ENCODE measurements around the gene UVSSA.
"Not testable (repeated sequence)": the region's sequence is repeated elsewhere in the genome, so short reads cannot be mapped to it uniquely, and the experiment has no call there.

UVSSA gene

GRCh38 chr4:1382776-1383727 is 36.0 kb downstream of the UVSSA start:
- DNase-seq, result no peak
- in situ Hi-C loops (cut with MboI; ENCODE audit: low pct_unique_long_range_greater_than_20kb, low sequenced_read_pairs), result no loop called here

- in situ Hi-C loops (cut with MboI; ENCODE audit: low pct_unique_long_range_greater_than_20kb, low sequenced_read_pairs), result no loop called here
- DNase-seq, result no peak
These were observed 37.0 kb downstream of the UVSSA start for GRCh38 chr4:1383728-1384591.

GRCh38 chr4:1384675-1385372 is 37.8 kb downstream of the UVSSA start:
- no peak for DNase-seq
- in situ Hi-C loops (cut with MboI; ENCODE audit: low pct_unique_long_range_greater_than_20kb, low sequenced_read_pairs), result no loop called here

GRCh38 chr4:1385373-1386340 is 38.6 kb downstream of the UVSSA start:
- in situ Hi-C loops (cut with MboI; ENCODE audit: low pct_unique_long_range_greater_than_20kb, low sequenced_read_pairs), result no loop called here
- DNase-seq, result no peak

- in situ Hi-C loops (cut with MboI; ENCODE audit: low pct_unique_long_range_greater_than_20kb, low sequenced_read_pairs); DNase-seq: not testable (repeated sequence)
These were observed 46.4 kb downstream of the UVSSA start for GRCh38 chr4:1393363-1393762.

- in situ Hi-C loops (cut with MboI; ENCODE audit: low pct_unique_long_range_greater_than_20kb, low sequenced_read_pairs), result no loop called here
- no peak for DNase-seq
These were observed 46.9 kb downstream of the UVSSA start for GRCh38 chr4:1393866-1394265.

GRCh38 chr4:1394554-1395388 is 47.8 kb downstream of the UVSSA start:
- DNase-seq; in situ Hi-C loops (cut with MboI; ENCODE audit: low pct_unique_long_range_greater_than_20kb, low sequenced_read_pairs): not testable (repeated sequence)

- DNase-seq; in situ Hi-C loops (cut with MboI; ENCODE audit: low pct_unique_long_range_greater_than_20kb, low sequenced_read_pairs): not testable (repeated sequence)
These were observed 48.4 kb downstream of the UVSSA start for GRCh38 chr4:1395389-1395820.

GRCh38 chr4:1395941-1396805 is 49.2 kb downstream of the UVSSA start:
- DNase-seq, result no peak
- in situ Hi-C loops (cut with MboI; ENCODE audit: low pct_unique_long_range_greater_than_20kb, low sequenced_read_pairs), result no loop called here

GRCh38 chr4:1396806-1397455 is 49.9 kb downstream of the UVSSA start:
- in situ Hi-C loops (cut with MboI; ENCODE audit: low pct_unique_long_range_greater_than_20kb, low sequenced_read_pairs), result no loop called here
- no peak for DNase-seq

GRCh38 chr4:1398681-1399507 is 51.9 kb downstream of the UVSSA start:
- in situ Hi-C loops (cut with MboI; ENCODE audit: low pct_unique_long_range_greater_than_20kb, low sequenced_read_pairs), result no loop called here
- no peak for DNase-seq

- no peak for DNase-seq
- in situ Hi-C loops (cut with MboI; ENCODE audit: low pct_unique_long_range_greater_than_20kb, low sequenced_read_pairs), result no loop called here
These were observed 52.6 kb downstream of the UVSSA start for GRCh38 chr4:1399508-1400190.

GRCh38 chr4:1400191-1400805 is 53.3 kb downstream of the UVSSA start:
- no peak for DNase-seq
- in situ Hi-C loops (cut with MboI; ENCODE audit: low pct_unique_long_range_greater_than_20kb, low sequenced_read_pairs), result no loop called here

- no peak for DNase-seq
These were observed 53.9 kb downstream of the UVSSA start for GRCh38 chr4:1400831-1401408.

More at GRCh38 chr4:1400831-1401408, 53.9 kb downstream of the UVSSA start:
- in situ Hi-C loops (cut with MboI; ENCODE audit: low pct_unique_long_range_greater_than_20kb, low sequenced_read_pairs), result no loop called here
